Ascending aorta (tissue), 2 donors: ENCODE results near the gene TKTL2. TPM values are rescaled to one million over a fixed set of nuclear protein-coding genes. Genes with fewer than 3 reads are reported as not detected.
A peak's percentile ranks its signal among the peaks of the same experiment; 100 is the strongest.
"Not testable (repeated sequence)": the region's sequence is repeated elsewhere in the genome, so short reads cannot be mapped to it uniquely, and the experiment has no call there.

ENCODE experiments used
- DNase-seq, 2 donors: peaks; one replicate each; pipeline ENCODE4 v3.0.0-alpha.2; 2019; ENCODE audit warnings: low spot score in 2 of 2
- H3K27ac ChIP-seq, 2 donors: fragments of 200-600 bp; sonication (generic); one replicate each; pipeline ENCODE4 v1.5.1; 2016 to 2017; ENCODE audit warnings: mild to moderate bottlenecking in 1 of 2
- H3K27me3 ChIP-seq: fragments of 200-600 bp; sonication (generic); one replicate; pipeline ENCODE4 v1.5.1; 2017
- H3K36me3 ChIP-seq, 2 donors: fragments of 200-600 bp; sonication (generic); one replicate each; pipeline ENCODE4 v1.5.1; 2016
- H3K4me1 ChIP-seq, 2 donors: fragments of 200-600 bp; sonication (generic); one replicate each; pipeline ENCODE4 v1.5.1; 2016 to 2017; ENCODE audit warnings: mild to moderate bottlenecking in 1 of 2
- H3K4me3 ChIP-seq, 2 donors: fragments of 200-600 bp; sonication (generic); one replicate each; pipeline ENCODE4 v1.5.1; 2016 to 2017; ENCODE audit warnings: mild to moderate bottlenecking in 1 of 2
- H3K9me3 ChIP-seq, 2 donors: fragments of 200-600 bp; sonication (generic); one replicate each; pipeline ENCODE4 v1.5.1; 2016
- CTCF ChIP-seq, 3 experiments: fragments of 200-600 bp in 2 of 3; fragments of 450-650 bp in 1 of 3; sonication (generic) in 2 of 3; IDR thresholded peaks; one replicate each; pipeline ENCODE4 v1.5.1; 2016 to 2019; ENCODE audit warnings: antibody characterized with exemption in 3 of 3, mild to moderate bottlenecking in 1 of 3, moderate library complexity in 1 of 3
- intact Hi-C: fragments of 100-400 bp; cut with DNase I; formaldehyde crosslinking; loops from one replicate; pipeline ENCODE4 v1.15.1; 2023
- total RNA-seq: library from RNA; depleted of rRNA; stranded (reverse); fragments of >200 nt; gene quantifications from one replicate; pipeline ENCODE4 v1.1.0, GENCODE V29; 2016

Gene TKTL2
- total RNA-seq, 1 donor from 2014 or later: not detected

GRCh38 chr4:163447481-163447880 is 26.1 kb downstream of the TKTL2 start:
- Histone ChIP-seq H3K4me3 (no peak overlapping the region), H3K27ac (no peak overlapping the region)
- intact Hi-C loops: no loop called here

GRCh38 chr4:163447023-163447422 is 26.5 kb downstream of the TKTL2 start:
- H3K27ac ChIP-seq: peak overlapping the region in 1 of 2 donors; percentile 37
- H3K9me3 ChIP-seq, H3K4me3 ChIP-seq, H3K4me1 ChIP-seq, H3K36me3 ChIP-seq, H3K27me3 ChIP-seq, intact Hi-C loops: not testable (repeated sequence)
- DNase-seq: peak in 1 of 2 donors; percentile 60

More at GRCh38 chr4:163447481-163447880, 26.1 kb downstream of the TKTL2 start:
- no peak for TF ChIP-seq CTCF (IDR thresholded peaks at IDR 0.05)
- H3K9me3 ChIP-seq: no peaks in the 10 kb centered on the region
- H3K27me3 ChIP-seq: no peaks in the 10 kb centered on the region
- no peaks in the 10 kb centered on the region for H3K36me3 ChIP-seq
- no peak for DNase-seq
- H3K4me1 ChIP-seq: peaks cover 0 to 2% of the 10 kb centered on the region in 2 donors

GRCh38 chr4:163440040-163440439 is 33.5 kb downstream of the TKTL2 start:
- TF ChIP-seq CTCF (IDR thresholded peaks at IDR 0.05): no peak
- Histone ChIP-seq H3K4me3 (no peak overlapping the region), H3K36me3 (no peaks in the 10 kb centered on the region), H3K27ac (no peak overlapping the region), H3K27me3 (no peaks in the 10 kb centered on the region), H3K9me3 (no peaks in the 10 kb centered on the region), H3K4me1 (no peaks in the 10 kb centered on the region)
- intact Hi-C loops: no loop called here
- no peak for DNase-seq

Other genes with a start within 250 kb of the TKTL2 start
- 248 TPM for gene NPY1R, start 141.2 kb downstream of the TKTL2 start, total RNA-seq
- 6.1 TPM for gene NPY5R, start 129.9 kb downstream of the TKTL2 start, total RNA-seq
- gene TMA16, start 20.9 kb upstream of the TKTL2 start, total RNA-seq: 36.9 TPM